OCI-LY1 (cell line): ENCODE data around the gene IFI27L1.

Experiments
- H2AFZ ChIP-seq: fragments of 200-600 bp; sonication (generic), shearing (Covaris generic); 2 replicates; pipeline ENCODE4 v1.6.0; 2014; ENCODE audit warnings: antibody characterized with exemption, mild to moderate bottlenecking, low read length
- H3F3A ChIP-seq: fragments of 200-600 bp; sonication (generic), shearing (Covaris generic); 2 replicates; pipeline ENCODE4 v1.6.0; 2014; ENCODE audit warnings: mild to moderate bottlenecking, antibody characterized with exemption, low read length, moderate library complexity; ENCODE audit not compliant: insufficient read depth
- H3K27ac ChIP-seq: fragments of 200-600 bp; sonication (generic); 2 replicates; pipeline ENCODE4 v1.5.1; 2014; ENCODE audit warnings: low read length, mixed run types, mild to moderate bottlenecking, low read depth; ENCODE audit not compliant: poor library complexity, severe bottlenecking
- H3K27me3 ChIP-seq: fragments of 200-600 bp; sonication (generic); 2 replicates; pipeline ENCODE4 v1.6.0; 2014; ENCODE audit warnings: antibody characterized with exemption, mild to moderate bottlenecking, low read length, moderate library complexity; ENCODE audit not compliant: insufficient read depth
- H3K36me3 ChIP-seq: fragments of 200-600 bp; sonication (generic); 2 replicates; pipeline ENCODE4 v1.6.1; 2014; ENCODE audit warnings: mild to moderate bottlenecking, antibody characterized with exemption, low read length, moderate library complexity, mixed read lengths; ENCODE audit not compliant: insufficient read depth
- H3K4me1 ChIP-seq: fragments of 200-600 bp; sonication (generic); 2 replicates; pipeline ENCODE4 v1.5.1; 2014; ENCODE audit warnings: mild to moderate bottlenecking, low read length, moderate library complexity; ENCODE audit not compliant: insufficient read depth, severe bottlenecking
- H3K4me2 ChIP-seq: fragments of 200-600 bp; sonication (generic), shearing (Covaris generic); 2 replicates; pipeline ENCODE4 v1.6.1; 2014; ENCODE audit warnings: low read length
- H3K4me3 ChIP-seq: fragments of 200-600 bp; sonication (generic); 2 replicates; pipeline ENCODE4 v1.5.1; 2014; ENCODE audit warnings: low read length, low read depth, mild to moderate bottlenecking, mixed read lengths; ENCODE audit not compliant: poor library complexity, severe bottlenecking
- H3K79me2 ChIP-seq: fragments of 200-600 bp; shearing (Covaris generic); 2 replicates; pipeline ENCODE4 v1.6.1; 2016; ENCODE audit warnings: mixed run types, low read length, mixed read lengths; ENCODE audit not compliant: insufficient read depth
- H3K9ac ChIP-seq: fragments of 200-600 bp; sonication (generic), shearing (Covaris generic); 2 replicates; pipeline ENCODE4 v1.6.1; 2014; ENCODE audit warnings: mild to moderate bottlenecking, low read length, mixed read lengths
- H3K9me2 ChIP-seq: fragments of 200-600 bp; sonication (generic), shearing (Covaris generic); 2 replicates; pipeline ENCODE4 v1.6.1; 2014; ENCODE audit warnings: low read depth, mild to moderate bottlenecking, low read length, mixed read lengths
- H3K9me3 ChIP-seq: fragments of 200-600 bp; shearing (Covaris generic); 2 replicates; pipeline ENCODE4 v1.6.1; 2014; ENCODE audit warnings: low read length, mixed read lengths
- H4K20me1 ChIP-seq: fragments of 200-600 bp; sonication (generic), shearing (Covaris generic); 2 replicates; pipeline ENCODE4 v1.6.0; 2016; ENCODE audit warnings: mild to moderate bottlenecking, low read length; ENCODE audit not compliant: insufficient read depth
- EZH2 ChIP-seq: fragments of 200-600 bp; sonication (generic), shearing (Covaris generic); IDR thresholded peaks from 2 replicates; pipeline ENCODE4 v1.8.0; 2017; ENCODE audit warnings: borderline replicate concordance, mixed run types, mild to moderate bottlenecking, antibody characterized with exemption, low read length, moderate library complexity, mixed read lengths
- TF ChIP-seq, protein P1 (sequence below): fragments of 200-600 bp; sonication (generic), shearing (Covaris generic); IDR thresholded peaks from 2 replicates; pipeline ENCODE4 v1.5.1; 2017; ENCODE audit warnings: mild to moderate bottlenecking, antibody characterized with exemption, low read length, moderate library complexity, mixed read lengths

Gene IFI27L1

GRCh38 chr14:94109915-94110250, 28.8 kb downstream of the IFI27L1 start:
- Histone ChIP-seq H3K9ac (no peak overlapping the region), H3K4me1 (no peaks in the 10 kb centered on the region), H3K36me3 (no peaks in the 10 kb centered on the region), H3K27ac (no peak overlapping the region), H2AFZ (no peak overlapping the region), H3K4me2 (no peak overlapping the region), H3K27me3 (no peaks in the 10 kb centered on the region), H3K79me2 (no peaks in the 10 kb centered on the region), H4K20me1 (no peaks in the 10 kb centered on the region), H3K9me2 (no peaks in the 10 kb centered on the region), H3F3A (no peaks in the 10 kb centered on the region), H3K4me3 (no peak overlapping the region), H3K9me3 (no peaks in the 10 kb centered on the region)
- TF ChIP-seq, protein P1, sequence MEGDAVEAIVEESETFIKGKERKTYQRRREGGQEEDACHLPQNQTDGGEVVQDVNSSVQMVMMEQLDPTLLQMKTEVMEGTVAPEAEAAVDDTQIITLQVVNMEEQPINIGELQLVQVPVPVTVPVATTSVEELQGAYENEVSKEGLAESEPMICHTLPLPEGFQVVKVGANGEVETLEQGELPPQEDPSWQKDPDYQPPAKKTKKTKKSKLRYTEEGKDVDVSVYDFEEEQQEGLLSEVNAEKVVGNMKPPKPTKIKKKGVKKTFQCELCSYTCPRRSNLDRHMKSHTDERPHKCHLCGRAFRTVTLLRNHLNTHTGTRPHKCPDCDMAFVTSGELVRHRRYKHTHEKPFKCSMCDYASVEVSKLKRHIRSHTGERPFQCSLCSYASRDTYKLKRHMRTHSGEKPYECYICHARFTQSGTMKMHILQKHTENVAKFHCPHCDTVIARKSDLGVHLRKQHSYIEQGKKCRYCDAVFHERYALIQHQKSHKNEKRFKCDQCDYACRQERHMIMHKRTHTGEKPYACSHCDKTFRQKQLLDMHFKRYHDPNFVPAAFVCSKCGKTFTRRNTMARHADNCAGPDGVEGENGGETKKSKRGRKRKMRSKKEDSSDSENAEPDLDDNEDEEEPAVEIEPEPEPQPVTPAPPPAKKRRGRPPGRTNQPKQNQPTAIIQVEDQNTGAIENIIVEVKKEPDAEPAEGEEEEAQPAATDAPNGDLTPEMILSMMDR: no peak
- no peak for TF ChIP-seq EZH2

GRCh38 chr14:94110552-94111181, 29.6 kb downstream of the IFI27L1 start, which contains the start of gene IFI27:
TSS of gene IFI27 (plus strand) at chr14:94110736.
- Histone ChIP-seq H3F3A (no peaks in the 10 kb centered on the region), H3K36me3 (no peaks in the 10 kb centered on the region), H2AFZ (no peak within 1 kb of the TSS), H3K9me2 (no peaks in the 10 kb centered on the region), H3K4me1 (no peaks in the 10 kb centered on the region), H3K9me3 (no peaks in the 10 kb centered on the region), H3K27me3 (no peaks in the 10 kb centered on the region), H4K20me1 (no peaks in the 10 kb centered on the region), H3K79me2 (no peaks in the 10 kb centered on the region), H3K27ac (no peak within 1 kb of the TSS), H3K9ac (no peak within 1 kb of the TSS), H3K4me2 (no peak within 1 kb of the TSS), H3K4me3 (no peak within 1 kb of the TSS)
- TF ChIP-seq, protein P1: no peak
- TF ChIP-seq EZH2: no peak

DNA sequence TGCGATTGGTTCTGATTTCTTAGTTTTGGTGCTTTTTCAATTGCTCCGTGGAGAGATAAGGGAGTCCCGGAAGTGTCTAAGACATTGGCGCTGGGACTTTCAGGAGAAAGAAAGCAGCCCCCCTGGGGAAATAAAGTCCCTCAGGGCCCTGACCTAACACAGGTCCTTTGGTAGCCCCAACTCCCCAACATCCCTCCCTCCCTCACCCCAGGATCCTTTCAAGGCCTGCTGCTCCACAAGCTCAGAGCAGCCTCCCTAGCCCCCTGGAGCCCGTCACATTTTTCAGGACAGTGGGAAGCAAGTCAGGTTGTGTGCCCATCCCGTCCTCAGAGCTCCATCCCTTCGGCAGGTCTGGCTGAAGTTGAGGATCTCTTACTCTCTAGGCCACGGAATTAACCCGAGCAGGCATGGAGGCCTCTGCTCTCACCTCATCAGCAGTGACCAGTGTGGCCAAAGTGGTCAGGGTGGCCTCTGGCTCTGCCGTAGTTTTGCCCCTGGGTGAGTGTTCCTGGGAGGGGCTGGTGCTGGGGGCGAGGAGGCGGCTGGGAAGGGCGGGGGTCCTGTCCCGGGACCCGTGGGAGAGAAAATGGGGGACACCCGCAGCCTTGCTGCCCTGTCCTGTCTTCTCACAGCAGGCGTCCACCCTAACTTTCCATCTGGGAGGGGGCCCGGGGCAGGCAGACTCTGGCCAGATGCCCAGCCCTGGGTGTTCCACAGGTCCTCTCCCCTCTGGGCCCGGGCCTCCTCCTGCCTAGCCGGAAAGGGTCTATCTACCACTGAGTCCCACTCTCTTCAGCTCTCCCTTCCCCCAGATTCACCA, 30.4 kb downstream of the IFI27L1 start:
- no peaks in the 10 kb centered on the region for H3K4me1 ChIP-seq
- H3K4me3 ChIP-seq: no peak overlapping the region
- H3F3A ChIP-seq: no peaks in the 10 kb centered on the region
- TF ChIP-seq EZH2: no peak
- TF ChIP-seq, protein P1: no peak
- H3K4me2 ChIP-seq: no peak overlapping the region
- H2AFZ ChIP-seq: no peak overlapping the region
- H3K79me2 ChIP-seq: no peaks in the 10 kb centered on the region
- H3K36me3 ChIP-seq: no peaks in the 10 kb centered on the region
- H4K20me1 ChIP-seq: no peaks in the 10 kb centered on the region
- no peaks in the 10 kb centered on the region for H3K9me2 ChIP-seq
- H3K9me3 ChIP-seq: no peaks in the 10 kb centered on the region
- no peak overlapping the region for H3K27ac ChIP-seq
- H3K9ac ChIP-seq: no peak overlapping the region
- H3K27me3 ChIP-seq: no peaks in the 10 kb centered on the region
